Activated T-cell treated with anti-CD3 and anti-CD28 coated beads for 24 hours (primary cell): ENCODE data around the gene CCS.
"Not testable (repeated sequence)": the region's sequence is repeated elsewhere in the genome, so short reads cannot be mapped to it uniquely, and the experiment has no call there.

Experiments used
- DNase-seq: peaks from one replicate; pipeline ENCODE4 v3.0.0-alpha.2; 2020; ENCODE audit warnings: low read depth

Gene CCS

DNA sequence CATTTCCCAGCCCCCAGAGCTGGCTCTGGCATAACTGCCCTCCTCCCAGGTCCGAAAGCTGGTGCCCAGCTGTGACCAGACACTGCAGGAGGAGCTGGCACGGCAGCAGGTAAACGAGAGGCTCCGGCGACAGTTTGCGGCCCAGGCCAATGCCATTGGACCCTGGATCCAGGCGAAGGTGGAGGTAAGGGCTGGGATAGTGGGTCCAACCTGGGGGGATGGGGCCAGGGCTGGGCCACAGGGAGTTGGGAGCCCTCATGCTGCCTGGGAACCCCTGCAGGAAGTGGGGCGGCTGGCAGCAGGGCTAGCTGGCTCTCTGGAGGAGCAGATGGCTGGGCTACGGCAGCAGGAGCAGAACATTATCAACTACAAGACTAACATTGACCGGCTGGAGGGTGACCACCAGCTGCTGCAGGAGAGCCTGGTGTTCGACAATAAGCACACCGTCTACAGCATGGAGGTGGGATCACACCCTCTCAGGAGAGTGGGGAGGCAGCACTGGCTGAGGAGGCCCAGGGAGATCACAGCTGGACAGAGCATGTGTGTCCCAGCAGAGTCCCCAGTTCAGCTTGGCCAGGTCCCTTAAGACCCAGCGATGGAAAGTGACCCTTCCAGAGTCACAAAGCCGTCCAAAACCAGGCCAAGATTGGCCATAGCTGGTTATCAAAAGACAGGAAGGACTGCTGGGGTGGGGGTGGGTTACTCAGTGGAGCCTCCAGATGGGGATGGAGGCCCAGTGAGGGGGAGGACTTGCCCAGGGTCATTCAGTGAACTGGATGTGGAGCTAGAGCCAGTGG lies 31.6 kb upstream of the CCS start:
- no peak for DNase-seq

DNA sequence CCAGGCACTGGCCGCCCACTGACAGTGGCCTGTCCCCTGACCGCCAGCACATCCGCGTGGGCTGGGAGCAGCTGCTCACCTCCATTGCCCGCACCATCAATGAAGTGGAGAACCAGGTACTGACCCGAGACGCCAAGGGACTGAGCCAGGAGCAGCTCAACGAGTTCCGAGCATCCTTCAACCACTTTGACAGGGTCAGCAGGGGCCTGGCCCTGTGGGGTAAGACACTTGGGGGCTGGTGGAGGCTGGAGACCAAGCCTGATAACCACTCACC lies 31.1 kb upstream of the CCS start:
- no peak for DNase-seq

DNA sequence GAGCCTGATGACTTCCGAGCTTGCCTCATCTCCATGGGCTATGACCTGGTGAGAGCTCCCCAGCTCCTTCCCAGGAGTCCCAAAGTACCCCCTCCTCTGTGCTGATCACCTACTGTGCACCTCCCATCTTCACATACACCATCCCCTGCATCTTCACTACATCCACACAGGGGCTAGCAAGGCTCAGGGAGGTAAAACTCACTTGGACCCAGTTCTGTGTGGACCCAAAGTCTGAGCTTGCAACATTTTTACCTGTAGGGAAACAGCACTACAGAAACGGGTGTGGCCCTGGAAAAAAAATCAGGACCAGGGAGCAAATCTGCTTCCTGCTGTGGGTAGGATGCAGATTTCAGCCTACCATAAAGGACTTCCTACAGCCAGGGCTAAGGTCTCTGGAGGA lies 30.7 kb upstream of the CCS start:
- no peak for DNase-seq

DNA sequence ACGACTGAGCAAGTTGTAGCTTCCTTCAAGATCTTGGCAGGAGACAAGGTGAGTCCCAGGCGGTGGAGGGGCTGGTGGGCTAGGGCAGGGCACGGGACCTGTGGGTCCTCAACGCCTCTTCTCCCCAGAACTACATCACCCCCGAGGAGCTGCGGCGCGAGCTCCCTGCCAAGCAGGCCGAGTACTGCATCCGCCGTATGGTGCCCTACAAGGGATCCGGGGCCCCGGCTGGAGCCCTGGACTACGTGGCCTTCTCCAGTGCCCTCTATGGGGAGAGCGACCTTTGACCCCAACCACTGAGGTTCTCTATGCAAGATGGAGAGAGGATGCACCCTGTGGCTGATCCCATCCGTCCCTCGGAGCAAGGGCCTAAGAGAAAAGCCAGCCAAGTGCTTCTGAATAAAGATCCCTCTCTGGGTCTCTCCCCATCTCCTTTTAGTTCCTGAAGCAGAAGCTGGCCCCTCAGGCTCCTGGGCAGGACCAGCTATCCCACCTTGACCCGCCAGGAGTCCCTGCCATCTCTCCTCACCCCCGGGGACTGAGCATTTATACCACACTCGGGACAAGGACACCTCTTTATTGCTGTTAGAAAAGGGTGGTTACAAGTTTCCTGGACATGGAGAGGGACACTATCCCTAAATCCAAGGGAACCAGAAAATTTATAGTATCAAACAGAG lies 29.9 kb upstream of the CCS start:
- no peak for DNase-seq

DNA sequence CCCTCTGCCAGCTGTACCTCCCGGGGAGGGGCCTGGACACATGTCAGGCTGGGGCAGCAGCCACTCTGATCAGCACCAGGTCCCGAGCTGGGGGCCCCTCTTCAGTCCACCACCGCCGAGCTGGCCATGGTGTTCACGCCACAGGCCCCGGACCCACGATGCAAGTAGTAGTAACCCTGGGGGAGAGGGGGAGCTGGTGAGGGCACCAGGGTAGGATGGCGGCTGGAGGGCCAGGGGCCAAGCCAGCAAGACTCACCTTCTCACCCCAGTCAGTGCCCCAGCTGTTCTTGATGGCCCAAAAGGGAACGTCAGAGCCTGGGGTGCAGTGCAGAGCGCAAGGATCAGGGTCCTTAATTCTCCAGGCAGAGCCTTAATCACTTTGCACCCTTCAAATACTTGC lies 29.2 kb upstream of the CCS start:
- DNase-seq: no peak

DNA sequence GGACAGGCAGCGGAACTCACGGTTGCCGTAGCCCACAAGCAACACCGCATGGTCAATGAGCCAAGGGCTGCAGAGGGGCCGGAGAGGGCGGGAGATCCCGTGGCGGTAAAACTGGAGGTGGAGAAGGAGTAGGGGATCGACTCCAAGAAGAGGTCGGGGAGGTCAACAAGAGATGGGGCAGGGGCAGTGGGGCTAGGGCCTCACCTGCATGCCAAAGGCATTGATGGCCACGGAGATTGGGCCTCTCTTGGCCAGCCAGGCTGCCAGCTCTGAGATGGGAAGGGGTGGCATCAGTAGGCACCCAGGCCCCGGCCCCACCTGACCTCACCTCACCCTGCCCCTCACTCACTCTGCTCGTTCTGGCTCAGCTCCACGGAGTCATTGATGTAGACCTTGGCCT lies 28.4 kb upstream of the CCS start:
- DNase-seq: no peak

DNA sequence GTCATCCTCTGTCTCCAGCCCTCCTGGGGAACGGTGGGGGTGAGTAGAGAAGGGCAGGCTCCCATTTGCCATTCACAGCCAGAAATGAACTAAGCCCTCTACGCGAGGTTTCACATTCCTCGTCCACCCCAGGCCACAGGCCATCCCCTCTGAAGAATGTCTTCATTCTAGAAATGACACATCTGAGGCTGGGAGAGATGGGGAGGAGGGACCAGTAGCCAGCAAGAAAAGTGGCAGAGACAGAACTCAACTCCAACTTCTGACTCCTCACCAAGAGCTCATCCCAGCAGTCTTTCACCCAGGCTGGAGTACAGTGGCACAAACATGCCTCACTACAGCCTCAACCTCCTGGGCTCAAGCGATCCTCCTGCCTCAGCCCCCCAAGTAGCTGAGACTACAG lies 28.0 kb upstream of the CCS start:
- DNase-seq: no peak

DNA sequence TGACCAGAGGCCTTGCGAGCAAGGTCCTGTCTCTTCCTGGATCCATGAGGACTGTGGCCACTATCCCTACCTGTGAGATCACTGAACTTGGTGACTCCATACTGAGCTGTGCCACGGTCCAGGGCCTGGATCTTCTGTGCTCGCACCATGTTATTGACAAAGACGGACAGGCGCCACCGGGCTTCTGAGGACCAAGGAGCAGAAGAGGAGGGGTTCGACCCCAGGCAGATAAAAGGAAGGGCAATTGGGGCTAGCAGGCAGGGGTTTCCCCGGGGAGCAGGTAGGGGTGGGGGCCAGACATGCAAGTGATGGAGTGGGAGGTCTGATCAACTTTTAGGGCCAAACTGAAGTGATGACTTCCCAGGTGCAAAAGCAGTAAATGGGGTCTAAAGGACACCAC lies 26.8 kb upstream of the CCS start:
- no peak for DNase-seq

DNA sequence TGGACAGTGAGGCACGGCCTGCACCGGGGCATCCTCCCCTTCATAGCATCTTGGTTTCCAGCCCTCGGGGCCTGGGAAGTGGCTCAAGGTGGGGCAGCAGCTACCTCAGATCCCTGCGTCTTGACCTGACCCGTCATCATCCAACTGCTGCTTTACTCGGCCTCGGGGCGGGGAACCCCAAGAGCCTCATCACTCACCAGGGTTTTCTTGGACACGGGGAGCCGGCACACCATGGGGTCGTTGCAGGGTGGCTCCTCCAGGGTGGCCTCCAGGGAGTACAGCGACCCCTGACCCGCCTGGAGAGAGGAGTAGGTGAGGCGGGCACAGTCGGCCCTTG lies 25.2 kb upstream of the CCS start:
- no peak for DNase-seq

DNA sequence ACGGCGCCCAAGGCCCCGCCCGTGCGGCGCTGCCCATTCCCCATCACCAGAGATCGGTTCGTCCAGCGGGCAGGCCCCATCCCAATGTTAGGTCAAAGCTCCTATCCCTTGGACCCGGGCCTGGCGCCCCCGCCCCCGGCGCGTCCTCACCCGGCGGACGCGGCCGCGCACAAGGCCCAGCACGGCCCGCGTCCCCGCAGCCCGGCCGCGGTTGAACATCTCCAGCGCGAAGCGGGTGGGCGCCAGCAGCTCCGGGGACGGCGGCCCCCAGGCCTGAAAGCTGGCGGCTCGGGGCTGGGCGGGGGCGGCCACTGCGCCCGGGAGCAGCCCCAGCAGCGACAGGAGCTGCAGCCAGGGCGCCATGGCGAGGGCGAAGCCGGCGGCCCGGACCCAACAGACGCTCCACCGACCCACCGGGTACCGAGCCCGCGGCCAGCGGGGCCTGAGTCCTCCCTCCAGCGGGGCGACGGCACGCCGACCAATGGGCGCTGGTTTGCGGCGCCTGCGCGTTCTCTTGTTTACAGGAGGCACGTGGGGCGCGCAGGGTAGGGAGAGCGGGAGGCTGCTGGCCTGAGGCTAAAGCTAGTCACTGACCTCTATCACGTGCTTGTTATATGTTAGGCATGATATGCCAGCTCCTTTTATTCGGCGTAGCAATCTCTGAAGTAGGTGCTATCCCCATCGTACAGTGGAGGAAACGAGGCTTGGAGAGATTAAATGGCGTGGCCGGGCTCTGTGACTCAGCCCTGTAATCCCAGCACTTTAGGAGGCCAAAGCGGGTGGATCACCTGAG lies 24.7 kb upstream of the CCS start, which contains the start of gene CTSF:
CTSF (minus strand) TSS at position 483 of the 793 bp plus-strand sequence; CDS start at position 363, 120 bp downstream.
- DNase-seq: peak; percentile 62

DNA sequence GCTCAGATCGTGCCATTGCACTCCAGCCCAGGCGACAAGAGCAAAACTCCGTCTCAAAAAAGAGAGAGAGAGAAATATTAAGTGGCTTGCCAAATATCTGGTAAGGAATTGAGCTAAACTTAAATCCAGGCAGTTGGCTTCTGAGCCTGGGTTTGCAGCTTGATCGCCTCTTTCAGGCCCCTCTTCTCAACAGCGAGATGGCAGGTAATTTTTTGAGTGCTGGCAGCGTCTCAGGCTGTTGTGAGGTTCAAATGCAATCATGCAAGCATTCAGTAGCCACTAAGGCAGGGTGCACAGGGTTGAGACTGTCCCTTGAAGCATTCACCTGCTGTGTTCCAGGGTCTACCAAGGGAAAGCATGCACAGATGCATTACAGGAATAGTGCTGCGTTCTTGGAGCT lies 23.9 kb upstream of the CCS start:
- DNase-seq: no peak

DNA sequence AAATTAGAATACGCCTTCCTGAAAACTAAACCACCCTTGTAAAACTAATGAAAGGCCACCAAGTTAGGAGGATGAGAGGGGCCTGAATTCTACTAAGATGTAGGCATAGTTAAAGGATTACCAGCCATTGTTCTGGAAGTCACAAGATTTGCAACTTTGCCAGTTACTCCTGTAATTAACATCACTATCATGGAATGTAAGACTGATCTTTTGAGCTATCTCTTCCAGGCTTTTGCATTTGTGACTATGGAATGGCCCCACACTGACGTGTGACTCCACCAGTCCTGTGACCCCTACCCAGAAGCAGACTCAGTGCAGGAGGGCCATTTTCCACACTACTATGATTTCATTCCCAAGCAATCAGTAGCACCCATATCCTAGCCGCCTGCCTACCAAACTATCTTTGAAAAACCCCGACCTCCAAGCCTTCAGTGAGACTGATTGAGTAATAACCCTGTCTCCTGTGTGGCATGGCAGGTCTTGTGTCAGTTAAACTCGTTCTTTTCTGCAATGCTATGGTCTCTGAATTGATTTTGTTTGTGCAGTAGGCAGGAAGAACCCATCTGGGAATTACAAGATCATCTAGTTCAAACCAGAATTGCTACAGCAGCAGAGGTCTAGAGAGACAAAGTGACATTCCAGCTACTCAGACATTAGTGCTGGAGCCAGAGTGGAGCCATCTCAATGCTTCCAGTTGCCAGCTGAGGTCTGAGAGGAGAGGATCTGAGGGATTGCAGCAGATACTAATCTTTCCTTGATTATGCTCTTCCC lies 22.7 kb upstream of the CCS start:
- DNase-seq: no peak

DNA sequence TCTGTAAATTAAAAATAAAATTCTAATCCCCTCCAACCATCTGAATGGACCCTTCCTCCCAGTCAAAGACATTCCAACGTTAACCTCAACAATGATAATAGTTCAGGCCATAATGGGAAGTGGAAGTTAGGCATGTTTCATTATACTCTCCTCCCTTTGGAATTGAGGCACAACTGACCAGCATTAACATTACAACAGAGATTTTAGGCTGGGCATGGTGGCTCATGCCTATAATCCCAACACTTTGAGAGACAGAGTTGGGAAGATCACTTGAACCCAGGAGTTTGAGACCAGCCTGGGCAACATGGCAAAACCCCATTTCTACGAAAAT lies 22.2 kb upstream of the CCS start:
- no peak for DNase-seq

DNA sequence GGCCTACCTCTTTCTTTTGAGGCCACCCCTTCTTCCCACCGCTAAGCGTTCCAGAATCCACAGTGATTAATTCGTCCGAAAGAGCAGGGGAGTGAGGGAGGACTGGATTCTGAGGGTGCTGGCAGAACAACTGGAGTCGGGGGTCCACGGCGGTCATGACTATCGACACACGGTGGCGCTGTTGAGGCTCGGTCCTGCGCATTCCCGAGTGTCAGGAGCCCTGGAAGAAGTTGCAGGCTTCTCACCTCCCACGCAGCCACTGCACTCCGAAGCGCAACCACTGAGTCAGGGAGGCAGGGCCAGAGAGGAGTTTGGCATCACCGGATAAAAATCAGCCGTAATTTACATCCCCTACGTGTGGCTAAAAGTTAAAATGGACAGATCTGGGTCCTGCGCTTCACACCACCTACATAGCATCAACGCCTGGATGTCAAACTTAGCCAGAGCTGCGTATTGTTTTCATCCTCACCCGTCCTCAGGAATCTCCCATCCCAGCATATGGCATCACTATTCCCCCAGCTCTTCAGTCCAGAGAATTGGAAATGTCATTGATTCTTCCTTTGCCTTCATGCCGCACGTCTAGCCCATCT lies 13.9 kb upstream of the CCS start:
- DNase-seq: peak; percentile 79

DNA sequence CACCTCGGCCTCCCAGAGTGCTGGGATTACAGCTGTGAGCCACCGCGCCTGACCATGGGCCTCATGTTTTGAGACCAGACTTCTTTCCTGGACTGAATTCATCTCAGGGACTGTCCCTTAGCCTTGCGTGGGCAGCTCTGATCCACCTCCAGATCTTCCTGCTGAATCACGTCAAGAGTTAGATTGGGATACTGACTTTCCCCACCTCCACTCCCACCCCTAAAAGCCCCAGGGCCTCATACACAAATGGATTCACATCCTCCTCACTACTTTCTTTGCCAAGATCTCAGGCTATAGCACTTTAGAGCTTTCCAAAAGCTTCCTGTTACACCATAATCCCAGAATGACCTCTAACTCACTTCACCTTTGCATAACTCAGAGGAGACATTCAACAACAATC lies 12.2 kb upstream of the CCS start:
- DNase-seq: no peak

DNA sequence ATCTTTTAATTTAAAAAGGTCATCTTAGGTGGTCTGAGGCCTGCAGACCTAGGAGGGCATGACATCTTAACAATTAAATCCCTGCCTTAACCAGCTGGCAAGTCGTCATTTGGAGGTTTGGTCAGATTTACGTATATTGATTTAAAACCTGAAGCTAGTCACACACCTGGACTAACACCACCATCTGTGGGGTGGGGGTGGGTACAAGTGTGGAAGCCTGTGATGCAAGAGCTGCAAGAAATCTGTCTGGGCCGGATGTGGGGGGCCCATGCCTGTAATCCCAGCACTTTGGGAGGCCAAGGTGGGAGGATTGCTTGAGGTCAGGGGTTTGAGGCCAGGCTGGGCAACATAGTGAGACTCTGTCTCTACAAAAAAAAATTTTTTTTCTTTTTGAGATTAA lies 11.7 kb upstream of the CCS start:
- DNase-seq: no peak

DNA sequence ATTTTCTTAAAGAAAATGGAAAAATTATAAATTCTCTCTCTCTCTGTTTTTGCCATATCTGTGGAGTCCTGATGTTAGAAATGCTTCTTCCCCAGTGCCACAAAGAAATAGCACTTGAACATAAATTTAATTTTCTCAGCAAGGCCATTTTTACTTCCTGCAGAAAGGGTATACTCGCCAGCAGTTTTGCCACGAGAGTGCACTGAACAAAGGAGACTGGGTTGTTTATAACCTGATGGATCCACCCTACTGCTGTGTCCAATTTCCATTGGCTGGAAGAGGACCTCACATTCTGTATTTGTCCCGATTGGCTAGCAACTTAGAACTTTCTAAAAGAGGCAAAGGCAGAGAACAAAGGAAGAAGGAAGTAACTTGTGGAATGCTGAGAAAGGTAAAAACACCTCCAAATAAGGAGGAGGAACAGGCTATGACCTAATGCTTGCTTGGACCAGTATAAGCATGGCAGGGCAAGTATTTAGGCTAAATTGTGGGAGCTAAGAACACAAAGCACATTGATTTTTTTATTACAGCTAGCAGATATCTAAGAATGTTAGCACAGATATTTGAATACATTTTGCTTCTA lies 10.3 kb upstream of the CCS start:
- not testable (repeated sequence) for DNase-seq

DNA sequence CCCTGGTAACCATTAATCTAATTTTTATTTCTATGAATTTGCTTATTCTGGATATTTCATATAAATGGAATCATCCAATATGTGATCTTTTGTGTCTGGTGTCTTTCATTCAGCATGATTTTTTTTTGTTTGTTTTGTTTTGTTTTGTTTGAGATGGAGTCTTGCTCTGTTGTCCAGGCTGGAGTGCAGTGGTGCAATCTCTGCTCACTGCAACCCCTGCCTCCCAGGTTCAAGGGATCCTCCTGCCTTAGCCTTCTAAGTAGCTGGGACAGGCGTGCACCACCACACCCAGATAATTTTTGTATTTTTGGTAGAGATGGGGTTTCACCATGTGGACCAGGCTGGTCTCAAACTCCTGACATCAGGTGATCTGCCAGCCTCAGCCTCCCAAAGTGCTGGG lies 7.5 kb upstream of the CCS start:
- DNase-seq: not testable (repeated sequence)

DNA sequence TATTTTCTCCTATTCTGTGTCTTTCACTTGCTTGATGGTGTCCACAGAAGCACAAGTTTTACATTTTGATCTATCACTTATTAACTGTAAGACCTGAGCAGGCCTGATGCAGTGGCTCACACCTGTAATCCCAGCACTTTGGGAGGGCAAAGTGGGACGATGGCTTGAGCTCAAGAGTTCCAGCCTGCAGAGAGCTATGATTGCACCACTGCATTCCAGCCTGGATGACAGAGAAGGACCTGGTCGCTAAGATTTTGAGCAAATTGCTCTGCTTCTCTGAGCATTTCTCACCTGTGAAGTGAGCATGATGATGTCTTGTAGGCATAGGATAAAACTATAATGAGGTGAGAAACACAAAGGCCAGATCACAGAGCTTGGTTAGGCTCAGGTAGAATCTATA lies 6.8 kb upstream of the CCS start:
- DNase-seq: no peak

DNA sequence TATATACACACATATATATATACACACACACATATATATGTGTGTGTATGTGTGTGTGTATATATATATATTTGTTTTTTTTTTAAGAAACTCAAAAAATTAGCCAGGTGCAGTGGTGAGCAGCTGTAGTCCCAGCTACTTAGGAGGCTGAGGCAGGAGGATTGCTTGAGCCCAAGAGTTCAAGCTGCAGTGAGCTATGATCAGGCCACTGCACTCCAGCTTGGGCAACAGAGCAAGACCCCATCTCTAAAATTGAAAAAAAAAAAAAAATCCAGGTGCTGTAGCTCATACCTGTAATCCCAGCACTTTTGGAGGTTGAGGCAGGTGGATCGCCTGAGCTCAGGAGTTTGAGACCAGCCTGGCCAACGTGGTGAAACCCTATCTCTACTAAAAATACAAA lies 3.7 kb upstream of the CCS start:
- DNase-seq: not testable (repeated sequence)

DNA sequence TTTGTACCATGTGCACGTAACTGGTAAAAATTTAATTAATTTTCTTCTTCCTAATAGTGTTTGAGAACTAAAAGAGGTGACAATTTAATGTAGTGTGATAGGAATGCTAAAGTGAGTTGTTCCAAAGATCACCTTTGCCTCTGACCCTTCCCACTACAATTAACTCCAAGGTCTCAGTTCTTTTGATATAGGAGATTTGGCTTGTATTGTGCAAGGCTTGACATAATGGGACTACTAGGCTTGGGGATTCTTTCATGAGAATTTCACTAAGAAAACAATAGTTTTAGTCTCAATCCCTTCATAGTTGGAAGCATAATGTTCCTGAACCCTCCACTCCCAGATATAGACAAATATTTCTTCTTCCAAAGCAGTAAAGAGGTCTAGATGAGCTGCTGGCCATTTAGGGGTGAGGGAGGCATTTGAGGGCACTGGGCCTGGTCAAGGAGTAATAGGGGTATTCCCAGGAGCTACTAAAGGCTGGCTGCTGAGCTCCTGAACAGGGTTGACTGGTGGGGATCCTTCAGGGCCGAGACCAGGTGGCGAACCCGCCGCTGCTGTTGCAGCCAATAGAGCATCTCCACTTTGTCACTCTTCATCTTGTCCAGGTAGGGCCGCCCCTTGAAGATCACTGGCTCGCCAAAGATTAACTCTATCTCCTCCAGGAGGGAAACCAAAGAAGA lies 2.8 kb upstream of the CCS start:
- no peak for DNase-seq
